PFSK-1 (cell line): Measurements from ENCODE around the gene STAT4.

ENCODE experiments used
- FOXP2 ChIP-seq: optimal IDR thresholded peaks from 2 replicates; pipeline ENCODE3; 2011; ENCODE audit warnings: borderline replicate concordance, control low read depth, inconsistent platforms; ENCODE audit not compliant: insufficient read depth; ENCODE audit errors: extremely low read length, extremely low read depth
- POLR2AphosphoS5 ChIP-seq: IDR thresholded peaks from 2 replicates; pipeline ENCODE4 v1.6.1; 2012; ENCODE audit warnings: low read depth, mild to moderate bottlenecking, control low read depth, low read length, moderate library complexity
- SIN3A ChIP-seq: IDR thresholded peaks from 2 replicates; pipeline ENCODE4 v1.6.1; 2012; ENCODE audit warnings: mild to moderate bottlenecking, low read length, moderate library complexity, borderline replicate concordance; ENCODE audit not compliant: insufficient read depth
- TAF1 ChIP-seq: IDR thresholded peaks from 2 replicates; pipeline ENCODE4 v1.6.1; 2012; ENCODE audit warnings: low read length, control low read depth, borderline replicate concordance; ENCODE audit not compliant: insufficient read depth
- TF ChIP-seq, protein P1 (sequence below), 2 experiments: IDR thresholded peaks; 2 replicates each; pipeline versions ENCODE4 v1.6.1 to v1.8.0; 2011 to 2012; ENCODE audit warnings: low read depth in 2 of 2, low read length in 2 of 2, control low read depth in 1 of 2, inconsistent platforms in 1 of 2, mild to moderate bottlenecking in 1 of 2, moderate library complexity in 1 of 2; ENCODE audit not compliant: insufficient read depth in 1 of 2

Gene STAT4

GRCh38 chr2:191174442-191174841 is 23.6 kb upstream of the STAT4 start:
- TF ChIP-seq, protein P1, sequence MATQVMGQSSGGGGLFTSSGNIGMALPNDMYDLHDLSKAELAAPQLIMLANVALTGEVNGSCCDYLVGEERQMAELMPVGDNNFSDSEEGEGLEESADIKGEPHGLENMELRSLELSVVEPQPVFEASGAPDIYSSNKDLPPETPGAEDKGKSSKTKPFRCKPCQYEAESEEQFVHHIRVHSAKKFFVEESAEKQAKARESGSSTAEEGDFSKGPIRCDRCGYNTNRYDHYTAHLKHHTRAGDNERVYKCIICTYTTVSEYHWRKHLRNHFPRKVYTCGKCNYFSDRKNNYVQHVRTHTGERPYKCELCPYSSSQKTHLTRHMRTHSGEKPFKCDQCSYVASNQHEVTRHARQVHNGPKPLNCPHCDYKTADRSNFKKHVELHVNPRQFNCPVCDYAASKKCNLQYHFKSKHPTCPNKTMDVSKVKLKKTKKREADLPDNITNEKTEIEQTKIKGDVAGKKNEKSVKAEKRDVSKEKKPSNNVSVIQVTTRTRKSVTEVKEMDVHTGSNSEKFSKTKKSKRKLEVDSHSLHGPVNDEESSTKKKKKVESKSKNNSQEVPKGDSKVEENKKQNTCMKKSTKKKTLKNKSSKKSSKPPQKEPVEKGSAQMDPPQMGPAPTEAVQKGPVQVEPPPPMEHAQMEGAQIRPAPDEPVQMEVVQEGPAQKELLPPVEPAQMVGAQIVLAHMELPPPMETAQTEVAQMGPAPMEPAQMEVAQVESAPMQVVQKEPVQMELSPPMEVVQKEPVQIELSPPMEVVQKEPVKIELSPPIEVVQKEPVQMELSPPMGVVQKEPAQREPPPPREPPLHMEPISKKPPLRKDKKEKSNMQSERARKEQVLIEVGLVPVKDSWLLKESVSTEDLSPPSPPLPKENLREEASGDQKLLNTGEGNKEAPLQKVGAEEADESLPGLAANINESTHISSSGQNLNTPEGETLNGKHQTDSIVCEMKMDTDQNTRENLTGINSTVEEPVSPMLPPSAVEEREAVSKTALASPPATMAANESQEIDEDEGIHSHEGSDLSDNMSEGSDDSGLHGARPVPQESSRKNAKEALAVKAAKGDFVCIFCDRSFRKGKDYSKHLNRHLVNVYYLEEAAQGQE (IDR thresholded peaks at IDR 0.05; ENCODE audit: insufficient read depth in 1 of 2, low read depth in 2 of 2, low read length in 2 of 2), result no peak
- TF ChIP-seq TAF1, result no peak
- TF ChIP-seq POLR2AphosphoS5, result no peak
- TF ChIP-seq FOXP2, result no peak
- TF ChIP-seq SIN3A, result no peak

- TF ChIP-seq POLR2AphosphoS5, result no peak
- TF ChIP-seq, protein P1 (IDR thresholded peaks at IDR 0.05; ENCODE audit: insufficient read depth in 1 of 2, low read depth in 2 of 2, low read length in 2 of 2), result no peak
- no peak for TF ChIP-seq FOXP2
- TF ChIP-seq TAF1, result no peak
- no peak for TF ChIP-seq SIN3A
Measured at GRCh38 chr2:191173206-191173605, 22.4 kb upstream of the STAT4 start.

DNA sequence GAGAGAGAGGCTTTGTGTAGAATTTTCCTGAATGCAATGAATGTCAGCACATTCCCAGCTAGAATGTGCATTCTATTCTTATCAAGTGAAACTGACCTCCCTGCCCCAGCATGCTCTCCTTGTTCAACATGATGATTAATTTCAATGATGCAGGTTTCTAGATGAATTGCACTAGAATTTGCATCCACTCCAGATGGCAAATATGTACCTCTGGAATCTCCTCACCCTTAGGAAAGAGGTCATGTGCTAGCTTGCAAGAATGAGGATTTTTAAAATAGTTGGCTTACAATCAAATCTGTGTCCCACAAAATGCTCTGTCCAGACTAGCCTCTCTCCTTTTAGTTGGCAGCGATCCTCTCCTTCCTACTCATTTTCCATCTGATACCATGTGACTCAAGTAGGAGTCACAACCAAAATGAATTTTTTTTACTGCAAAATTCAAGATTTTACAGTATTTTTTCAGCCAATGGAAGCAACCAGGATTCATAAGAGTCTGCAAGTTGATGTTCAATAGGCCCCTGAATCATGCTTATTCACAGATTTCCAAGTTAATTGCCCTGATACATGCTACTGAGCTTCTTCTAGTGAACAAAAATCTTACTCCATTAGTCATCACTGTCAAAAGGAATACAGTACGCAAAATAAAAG is 21.0 kb upstream of the STAT4 start:
- TF ChIP-seq POLR2AphosphoS5 (no peak), FOXP2 (no peak), SIN3A (no peak), TAF1 (no peak)
- TF ChIP-seq, protein P1 (IDR thresholded peaks at IDR 0.05; ENCODE audit: insufficient read depth in 1 of 2, low read depth in 2 of 2, low read length in 2 of 2), result no peak

GRCh38 chr2:191171286-191171685 is 20.5 kb upstream of the STAT4 start:
- no peak for TF ChIP-seq SIN3A
- TF ChIP-seq, protein P1 (IDR thresholded peaks at IDR 0.05; ENCODE audit: insufficient read depth in 1 of 2, low read depth in 2 of 2, low read length in 2 of 2), result no peak
- no peak for TF ChIP-seq TAF1
- TF ChIP-seq FOXP2, result no peak
- TF ChIP-seq POLR2AphosphoS5, result no peak
